NCI-H345 treated with DMSO at 0.1 percent for 48 hours (cell line): ENCODE measurements around the gene ETV4.

Experiments used
- DNase-seq: peaks from one replicate; lab custom pipeline; 2025; ENCODE audit not compliant: unreplicated experiment; lab: John Stamatoyannopoulos, UW

Gene ETV4

GRCh38 chr17:43545383-43545632 lies 832 bp downstream of the ETV4 start:
- no peak for DNase-seq

GRCh38 chr17:43543771-43544575 lies 2.2 kb downstream of the ETV4 start:
- no peak for DNase-seq

GRCh38 chr17:43543300-43543699 lies 2.8 kb downstream of the ETV4 start:
- no peak for DNase-seq

- DNase-seq = no peak
Measured at GRCh38 chr17:43542859-43543258, 3.3 kb downstream of the ETV4 start.

GRCh38 chr17:43540821-43541674 lies 5.1 kb downstream of the ETV4 start:
- DNase-seq = no peak

GRCh38 chr17:43536236-43536992 lies 9.7 kb downstream of the ETV4 start:
- no peak for DNase-seq

- DNase-seq = no peak
Measured at GRCh38 chr17:43534909-43535308, 11.2 kb downstream of the ETV4 start.

GRCh38 chr17:43533699-43534098 lies 12.4 kb downstream of the ETV4 start:
- no peak for DNase-seq

- no peak for DNase-seq
Measured at GRCh38 chr17:43532581-43532980, 13.6 kb downstream of the ETV4 start.

- no peak for DNase-seq
Measured at GRCh38 chr17:43531955-43532354, 14.2 kb downstream of the ETV4 start.

- no peak for DNase-seq
Measured at GRCh38 chr17:43531082-43531378, 15.1 kb downstream of the ETV4 start.

- DNase-seq = peak; percentile 26
Measured at GRCh38 chr17:43530288-43531081, 15.7 kb downstream of the ETV4 start.

- DNase-seq = no peak
Measured at GRCh38 chr17:43529947-43530287, 16.2 kb downstream of the ETV4 start.

- DNase-seq = no peak
Measured at GRCh38 chr17:43528988-43529814, 16.9 kb downstream of the ETV4 start.

GRCh38 chr17:43528319-43528987 lies 17.7 kb downstream of the ETV4 start:
- DNase-seq = no peak

GRCh38 chr17:43526886-43527648 lies 19.1 kb downstream of the ETV4 start:
- no peak for DNase-seq

GRCh38 chr17:43524945-43525575 lies 21.1 kb downstream of the ETV4 start:
- DNase-seq = no peak

- no peak for DNase-seq
Measured at GRCh38 chr17:43521389-43521788, 24.8 kb downstream of the ETV4 start.
